WTC11 (cell line): ENCODE measurements around the gene MLLT1.

ENCODE experiments used
- USF2 ChIP-seq: sonication (generic); formaldehyde crosslinking; IDR thresholded peaks from 2 replicates; pipeline ENCODE4 v1.8.1; 2023; ENCODE audit warnings: mild to moderate bottlenecking, missing genetic modification reagents, moderate library complexity
- TF ChIP-seq, protein P1 (sequence below): sonication (generic); formaldehyde crosslinking; IDR thresholded peaks from 2 replicates; pipeline ENCODE4 v1.8.1; 2023; ENCODE audit warnings: mild to moderate bottlenecking, missing genetic modification reagents, moderate library complexity

DNA sequence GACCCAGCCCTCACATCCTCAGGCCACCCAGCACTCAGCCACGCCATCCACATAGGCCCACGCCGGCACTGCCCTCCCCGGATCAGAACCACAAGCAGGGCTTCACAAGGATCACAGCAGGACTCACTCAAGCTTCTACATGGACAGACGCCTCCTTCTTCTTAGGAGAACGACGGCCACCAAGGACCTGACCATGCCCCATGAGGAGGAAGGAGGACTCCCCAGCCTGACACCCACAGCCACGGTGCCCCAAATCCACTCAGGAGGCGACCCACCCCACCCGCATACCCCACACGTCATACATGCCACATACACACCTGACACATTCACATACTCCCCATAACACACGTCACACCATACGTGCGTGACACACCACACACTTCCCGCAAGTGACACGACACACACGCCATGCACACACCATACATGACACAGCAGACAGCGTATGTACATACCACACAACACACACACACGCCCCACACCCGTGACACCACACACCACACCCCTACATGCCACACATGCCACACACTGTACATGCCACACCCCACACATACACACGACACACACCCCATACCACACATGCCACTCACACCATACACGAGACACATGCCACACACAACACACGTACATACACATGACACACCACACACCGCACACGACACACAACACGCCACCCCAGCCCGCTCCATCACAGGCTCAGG lies 50.4 kb downstream of the MLLT1 start:
- no peak for TF ChIP-seq USF2 (CRISPR knock-in tag)
- TF ChIP-seq, protein P1, sequence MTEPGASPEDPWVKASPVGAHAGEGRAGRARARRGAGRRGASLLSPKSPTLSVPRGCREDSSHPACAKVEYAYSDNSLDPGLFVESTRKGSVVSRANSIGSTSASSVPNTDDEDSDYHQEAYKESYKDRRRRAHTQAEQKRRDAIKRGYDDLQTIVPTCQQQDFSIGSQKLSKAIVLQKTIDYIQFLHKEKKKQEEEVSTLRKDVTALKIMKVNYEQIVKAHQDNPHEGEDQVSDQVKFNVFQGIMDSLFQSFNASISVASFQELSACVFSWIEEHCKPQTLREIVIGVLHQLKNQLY (CRISPR knock-in tag): no peak
